Endothelial cell of umbilical vein (primary cell): ENCODE results near the gene SSNA1. TPM values are rescaled to one million over a fixed set of nuclear protein-coding genes. Genes with fewer than 3 reads are reported as not detected.

Source experiments
- BruUV-seq: library from RNA; stranded (reverse); fragments of 400-500 nt; replicated peaks from 2 replicates; lab custom pipeline; 2021; lab: Mats Ljungman, UMichigan
- CTCF ChIA-PET: fragments of 300-600, 350-600 bp; sonication (Branson Sonifier 250); formaldehyde crosslinking; loops from one replicate; lab custom pipeline; 2021; ENCODE audit warnings: antibody characterized with exemption, inconsistent platforms; lab: Charles Lee
- POLR2A ChIA-PET: fragments of 300-600, 350-600 bp; sonication (Branson Sonifier 250); formaldehyde crosslinking; loops from one replicate; lab custom pipeline; 2021; ENCODE audit warnings: antibody characterized with exemption, inconsistent platforms; lab: Charles Lee
- DNase-seq: peaks from one replicate; pipeline ENCODE4 v3.0.0-alpha.2; 2011; ENCODE audit warnings: low read depth, low spot score
- FAIRE-seq: peaks from 2 replicates; lab custom pipeline; 2011; peaks lifted over from hg19 to GRCh38; lab: Jason Lieb, UNC
- H2AFZ ChIP-seq: 2 replicates; pipeline ENCODE4 v1.6.0; 2012; ENCODE audit warnings: low read depth, low read length, control low read depth, inconsistent platforms
- H3K27ac ChIP-seq: 2 replicates; pipeline ENCODE4 v1.5.1; 2011; ENCODE audit warnings: low read depth, mild to moderate bottlenecking, control low read depth, low read length, moderate library complexity; ENCODE audit not compliant: insufficient read depth
- H3K27me3 ChIP-seq, 2 experiments: 2 replicates each; pipeline versions ENCODE4 v1.6.0 to v1.6.1; 2011; ENCODE audit warnings: low read length in 2 of 2, mixed read lengths in 1 of 2; ENCODE audit not compliant: control insufficient read depth in 2 of 2, insufficient read depth in 2 of 2
- H3K36me3 ChIP-seq, 2 experiments: 2 replicates in 1 of 2; 3 replicates in 1 of 2; pipeline ENCODE4 v1.5.1; 2011; ENCODE audit warnings: low read length in 2 of 2, mild to moderate bottlenecking in 1 of 2, moderate library complexity in 1 of 2; ENCODE audit not compliant: control insufficient read depth in 2 of 2, insufficient read depth in 2 of 2; ENCODE audit errors: extremely low read depth in 1 of 2
- H3K4me1 ChIP-seq: 3 replicates; pipeline ENCODE4 v1.5.1; 2011; ENCODE audit warnings: mild to moderate bottlenecking, low read length; ENCODE audit not compliant: control insufficient read depth, insufficient read depth; ENCODE audit errors: extremely low read depth
- H3K4me2 ChIP-seq: 2 replicates; pipeline ENCODE4 v1.6.1; 2011; ENCODE audit warnings: low read length, control low read depth, mixed read lengths; ENCODE audit not compliant: insufficient read depth
- H3K4me3 ChIP-seq, 3 experiments: fragments of 200-600 bp in 1 of 3; sonication (generic), shearing (Covaris generic) in 1 of 3; replicated peaks in 1 of 3; 2 replicates each; pipeline ENCODE4 v1.5.1; 2011 to 2016; ENCODE audit warnings: control low read depth in 3 of 3, low read length in 3 of 3, mild to moderate bottlenecking in 2 of 3, inconsistent platforms in 1 of 3, low read depth in 1 of 3, moderate library complexity in 1 of 3; ENCODE audit not compliant: insufficient read depth in 1 of 3
- H3K79me2 ChIP-seq: 2 replicates; pipeline ENCODE4 v1.6.0; 2012; ENCODE audit warnings: low read length, inconsistent platforms; ENCODE audit not compliant: control insufficient read depth, insufficient read depth
- H3K9ac ChIP-seq: replicated peaks from 2 replicates; pipeline ENCODE3; 2011; ENCODE audit warnings: low read length, control low read depth; ENCODE audit not compliant: insufficient read depth; ENCODE audit errors: extremely low read depth
- H3K9me1 ChIP-seq: replicated peaks from 3 replicates; pipeline ENCODE4 v1.6.0; 2011; ENCODE audit warnings: mild to moderate bottlenecking, low read length; ENCODE audit not compliant: control insufficient read depth, insufficient read depth; ENCODE audit errors: extremely low read depth
- H3K9me3 ChIP-seq: replicated peaks from 2 replicates; pipeline ENCODE4 v1.5.1; 2012; ENCODE audit warnings: low read length, inconsistent platforms; ENCODE audit not compliant: control insufficient read depth, insufficient read depth
- H4K20me1 ChIP-seq: replicated peaks from 2 replicates; pipeline ENCODE3; 2011; ENCODE audit warnings: mild to moderate bottlenecking, low read length; ENCODE audit not compliant: control insufficient read depth, insufficient read depth; ENCODE audit errors: extremely low read depth
- CTCF ChIP-seq, 2 donors: IDR thresholded peaks; 1 replicate in 1 of 2; 2 replicates in 1 of 2; pipeline ENCODE4 v1.5.1; 2011; ENCODE audit warnings: low read length in 2 of 2, mild to moderate bottlenecking in 2 of 2, moderate library complexity in 2 of 2, control low read depth in 1 of 2, inconsistent platforms in 1 of 2, low read depth in 1 of 2; ENCODE audit not compliant: insufficient read depth in 1 of 2; ENCODE audit errors: extremely low read depth in 1 of 2
- EZH2 ChIP-seq: IDR thresholded peaks from 2 replicates; pipeline ENCODE4 v1.6.1; 2012; ENCODE audit warnings: borderline replicate concordance, low read depth, mild to moderate bottlenecking, moderate library complexity, low read length, inconsistent platforms; ENCODE audit not compliant: severe bottlenecking
- FOS ChIP-seq: IDR thresholded peaks from 2 replicates; pipeline ENCODE4 v1.6.1; 2011; ENCODE audit warnings: mild to moderate bottlenecking, low read length, moderate library complexity, borderline replicate concordance; ENCODE audit not compliant: insufficient read depth
- GATA2 ChIP-seq: IDR thresholded peaks from 2 replicates; pipeline ENCODE4 v1.7.0; 2011; ENCODE audit warnings: low read depth, mild to moderate bottlenecking, moderate library complexity, mixed read lengths, low read length; ENCODE audit not compliant: insufficient read length, insufficient read depth
- JUN ChIP-seq: IDR thresholded peaks from 2 replicates; pipeline ENCODE4 v1.6.1; 2011; ENCODE audit warnings: borderline replicate concordance, low read depth; ENCODE audit not compliant: insufficient read length, insufficient read depth
- MAX ChIP-seq: IDR thresholded peaks from 2 replicates; pipeline ENCODE4 v1.6.1; 2011; ENCODE audit not compliant: insufficient read depth, insufficient read length
- MYC ChIP-seq: IDR thresholded peaks from one replicate; pipeline ENCODE4 v1.6.1; 2011; ENCODE audit warnings: mild to moderate bottlenecking, low read depth, low read length
- POLR2A ChIP-seq: IDR thresholded peaks from 2 replicates; pipeline ENCODE4 v1.6.1; 2012; ENCODE audit warnings: low read depth, mild to moderate bottlenecking, control low read depth, low read length
- POLR2AphosphoS5 ChIP-seq: IDR thresholded peaks from 2 replicates; pipeline ENCODE4 v1.6.1; 2012; ENCODE audit warnings: low read depth, mild to moderate bottlenecking, control low read depth, low read length, moderate library complexity; ENCODE audit not compliant: insufficient read depth
- dilution Hi-C: fragments of 300-500 bp; cut with MboI; formaldehyde crosslinking; loops from one replicate; pipeline ENCODE4 v1.15.0; 2019; ENCODE audit warnings: low sequenced_read_pairs; ENCODE audit not compliant: extremely low pct_ligation_motif_present
- intact Hi-C: fragments of 100-400 bp; cut with micrococcal nuclease; formaldehyde crosslinking; loops from one replicate; pipeline ENCODE4 v1.10.0; 2022
- polyA plus RNA-seq, 4 experiments: library from polyadenylated mRNA; depleted of rRNA in 3 of 4; stranded (reverse) in 3 of 4; unstranded in 1 of 4; fragments of >200 nt; gene quantifications; 2 replicates each; pipeline versions ENCODE4 v1.2.1 to v1.2.3, GENCODE V29; 2011 to 2012; ENCODE audit warnings: missing spikeins in 1 of 4
- total RNA-seq: library from RNA; stranded (reverse); gene quantifications from 2 replicates; pipeline ENCODE4 v1.2.3, GENCODE V29; 2021

Gene SSNA1
- total and polyA plus RNA-seq, 2 donors (not counting 3 experiments of a cell fraction or from before 2014, with no cell fraction given) = 89.0 to 146 TPM

GRCh38 chr9:137232510-137232909 is 44.0 kb downstream of the SSNA1 start:
- Histone ChIP-seq H2AFZ (no peak overlapping the region), H3K4me2 (no peak overlapping the region), H4K20me1 (no peaks in the 10 kb centered on the region), H3K36me3 (no peaks in the 10 kb centered on the region), H3K9me1 (no peaks in the 10 kb centered on the region), H3K4me3 (no peak overlapping the region), H3K9ac (no peak overlapping the region), H3K27ac (no peak overlapping the region), H3K79me2 (no peaks in the 10 kb centered on the region), H3K4me1 (no peaks in the 10 kb centered on the region), H3K27me3 (no peaks in the 10 kb centered on the region), H3K9me3 (no peaks in the 10 kb centered on the region)
- intact Hi-C loops (no loop called here), dilution Hi-C loops (no loop called here)
- ChIA-PET POLR2A (no interaction called here), CTCF (no interaction called here)
- DNase-seq (no peak), FAIRE-seq (no peak)
- no peak for TF ChIP-seq MAX
- BruUV-seq = no TSS peak

- POLR2A ChIA-PET = no interaction called here
- intact Hi-C loops = no loop called here
- CTCF ChIA-PET = no interaction called here
Observed at GRCh38 chr9:137233143-137233980, 44.9 kb downstream of the SSNA1 start.

More at GRCh38 chr9:137233143-137233980, 44.9 kb downstream of the SSNA1 start:
- Histone ChIP-seq H2AFZ (no peak overlapping the region), H3K27ac (no peak overlapping the region), H3K27me3 (no peaks in the 10 kb centered on the region), H3K36me3 (no peaks in the 10 kb centered on the region), H3K9me1 (no peaks in the 10 kb centered on the region), H3K9ac (no peak overlapping the region), H3K9me3 (no peaks in the 10 kb centered on the region), H3K4me3 (no peak overlapping the region), H3K79me2 (no peaks in the 10 kb centered on the region), H4K20me1 (no peaks in the 10 kb centered on the region), H3K4me1 (no peaks in the 10 kb centered on the region), H3K4me2 (no peak overlapping the region)
- FAIRE-seq (no peak), DNase-seq (no peak)
- TF ChIP-seq MYC (no peak), MAX (no peak), GATA2 (no peak), FOS (no peak), POLR2AphosphoS5 (no peak), POLR2A (no peak), CTCF (IDR thresholded peaks at IDR 0.05; ENCODE audit: extremely low read depth in 1 of 2, insufficient read depth in 1 of 2, low read depth in 1 of 2, low read length in 2 of 2) (no peak), JUN (no peak), EZH2 (no peak)
- BruUV-seq = no TSS peak
- dilution Hi-C loops = no loop called here
